NCI-H146 treated with DMSO at 0.1 percent for 48 hours (cell line): ENCODE measurements around the gene DENND2D.

Experiments
- DNase-seq: peaks from one replicate; lab custom pipeline; 2025; ENCODE audit not compliant: unreplicated experiment; lab: John Stamatoyannopoulos, UW

The DENND2D gene

GRCh38 chr1:111199881-111200801 is at the start of gene DENND2D:
TSS of gene DENND2D (minus strand) at chr1:111200646. CDS start at chr1:111200459, 187 bp downstream.
- no peak for DNase-seq

GRCh38 chr1:111249960-111250359 is 49.5 kb upstream of the DENND2D start:
- DNase-seq, result no peak

GRCh38 chr1:111247125-111247838 is 46.8 kb upstream of the DENND2D start:
- DNase-seq, result no peak

- no peak for DNase-seq
Observed at GRCh38 chr1:111242805-111243523, 42.5 kb upstream of the DENND2D start.

GRCh38 chr1:111241797-111242196 is 41.4 kb upstream of the DENND2D start:
- no peak for DNase-seq

- no peak for DNase-seq
Observed at GRCh38 chr1:111238056-111238795, 37.8 kb upstream of the DENND2D start.

- DNase-seq, result no peak
Observed at GRCh38 chr1:111236806-111237205, 36.4 kb upstream of the DENND2D start.

- DNase-seq, result no peak
Observed at GRCh38 chr1:111236379-111236778, 35.9 kb upstream of the DENND2D start.

GRCh38 chr1:111234866-111235265 is 34.4 kb upstream of the DENND2D start:
- DNase-seq, result no peak

GRCh38 chr1:111234258-111234657 is 33.8 kb upstream of the DENND2D start:
- no peak for DNase-seq

- DNase-seq, result no peak
Observed at GRCh38 chr1:111232134-111232533, 31.7 kb upstream of the DENND2D start.

- no peak for DNase-seq
Observed at GRCh38 chr1:111228748-111229126, 28.3 kb upstream of the DENND2D start.

- DNase-seq, result no peak
Observed at GRCh38 chr1:111227851-111228747, 27.7 kb upstream of the DENND2D start.

- DNase-seq, result no peak
Observed at GRCh38 chr1:111227434-111227833, 27.0 kb upstream of the DENND2D start, which contains the start of gene CHI3L2. TSS of gene CHI3L2 (plus strand) at chr1:111227713. CDS start at chr1:111227730, 17 bp downstream.

GRCh38 chr1:111225717-111226400 is 25.4 kb upstream of the DENND2D start:
- no peak for DNase-seq

GRCh38 chr1:111225091-111225490 is 24.6 kb upstream of the DENND2D start:
- no peak for DNase-seq

- no peak for DNase-seq
Observed at GRCh38 chr1:111223126-111223685, 22.8 kb upstream of the DENND2D start.

GRCh38 chr1:111222308-111223125 is 22.1 kb upstream of the DENND2D start:
- peak; percentile 4 for DNase-seq
